ENCODE data around the gene MGAT5. TPM values are rescaled to one million over a fixed set of nuclear protein-coding genes. Genes with fewer than 3 reads are reported as not detected.
"Not testable (repeated sequence)": the region's sequence is repeated elsewhere in the genome, so short reads cannot be mapped to it uniquely, and the experiment has no call there.

MGAT5 gene
- total RNA-seq, 2 experiments from 2014 or later: 60.8 to 68.0 TPM

DNA sequence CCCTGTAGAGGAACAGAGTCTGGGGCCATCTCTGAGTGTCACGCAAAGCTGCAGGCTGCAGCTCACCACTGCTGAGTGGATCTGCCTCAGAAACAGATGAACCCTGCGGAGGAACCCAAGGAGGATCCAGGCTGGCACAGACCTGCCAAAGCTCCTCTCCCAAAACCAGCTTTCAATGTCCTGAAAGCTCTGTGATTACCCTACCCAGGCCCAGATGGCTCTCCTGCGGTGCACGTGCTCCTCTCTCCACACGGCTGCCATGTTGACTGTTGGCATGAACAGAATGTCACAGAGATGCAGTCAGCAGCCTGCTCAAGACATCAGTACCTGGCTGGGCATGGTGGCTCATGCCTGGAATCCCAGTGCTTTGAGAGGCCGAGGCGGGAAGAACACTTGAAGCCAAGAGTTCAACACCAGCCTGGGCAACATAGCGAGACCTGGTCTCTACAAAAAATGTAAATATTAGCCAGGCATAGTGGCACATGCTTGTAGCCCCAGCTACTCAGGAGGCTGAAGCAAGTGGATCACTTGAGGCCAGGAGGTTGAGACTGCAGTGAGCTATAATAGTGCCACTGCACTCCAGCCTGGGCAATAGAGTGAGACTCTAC, 216.8 kb downstream of the MGAT5 start:
- H3K9me2 ChIP-seq (ENCODE audit: insufficient read depth, low read length): no peaks in the 10 kb centered on the region
- intact Hi-C loops (cut with micrococcal nuclease; ENCODE audit: unreplicated experiment): no loop called here
- no peaks in the 10 kb centered on the region for H3K79me2 ChIP-seq (ENCODE audit: insufficient read depth, low read depth, low read length)
- no peak overlapping the region for H3K4me3 ChIP-seq (ENCODE audit: low read depth, low read length, poor library complexity, severe bottlenecking)
- H3K36me3 ChIP-seq (ENCODE audit: insufficient read depth, low read length): no peaks in the 10 kb centered on the region
- POLR2A ChIA-PET: interaction anchor here (0.7 kb wide), 1 partner anchor 14 kb away, joined by 4 read pairs; no protein-coding TSS in a partner anchor
- BruUV-seq (replicated peaks): no TSS peak
- no peak overlapping the region for H3K27ac ChIP-seq (ENCODE audit: low read depth, low read length, poor library complexity, severe bottlenecking)
- no peak for DNase-seq (ENCODE audit: low spot score)
- H3K9me3 ChIP-seq (ENCODE audit: low read length): no peaks in the 10 kb centered on the region
- H3K4me2 ChIP-seq (ENCODE audit: low read length): no peak overlapping the region
- no peaks in the 10 kb centered on the region for H4K20me1 ChIP-seq (ENCODE audit: insufficient read depth, low read length)
- TF ChIP-seq, protein P1, sequence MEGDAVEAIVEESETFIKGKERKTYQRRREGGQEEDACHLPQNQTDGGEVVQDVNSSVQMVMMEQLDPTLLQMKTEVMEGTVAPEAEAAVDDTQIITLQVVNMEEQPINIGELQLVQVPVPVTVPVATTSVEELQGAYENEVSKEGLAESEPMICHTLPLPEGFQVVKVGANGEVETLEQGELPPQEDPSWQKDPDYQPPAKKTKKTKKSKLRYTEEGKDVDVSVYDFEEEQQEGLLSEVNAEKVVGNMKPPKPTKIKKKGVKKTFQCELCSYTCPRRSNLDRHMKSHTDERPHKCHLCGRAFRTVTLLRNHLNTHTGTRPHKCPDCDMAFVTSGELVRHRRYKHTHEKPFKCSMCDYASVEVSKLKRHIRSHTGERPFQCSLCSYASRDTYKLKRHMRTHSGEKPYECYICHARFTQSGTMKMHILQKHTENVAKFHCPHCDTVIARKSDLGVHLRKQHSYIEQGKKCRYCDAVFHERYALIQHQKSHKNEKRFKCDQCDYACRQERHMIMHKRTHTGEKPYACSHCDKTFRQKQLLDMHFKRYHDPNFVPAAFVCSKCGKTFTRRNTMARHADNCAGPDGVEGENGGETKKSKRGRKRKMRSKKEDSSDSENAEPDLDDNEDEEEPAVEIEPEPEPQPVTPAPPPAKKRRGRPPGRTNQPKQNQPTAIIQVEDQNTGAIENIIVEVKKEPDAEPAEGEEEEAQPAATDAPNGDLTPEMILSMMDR (conservative IDR thresholded peaks at IDR 0.05; ENCODE audit: low read length): no peak
- no peak for TF ChIP-seq EZH2phosphoT487 (IDR thresholded peaks at IDR 0.05; ENCODE audit: borderline replicate concordance, low read depth, low read length)
- no peaks in the 10 kb centered on the region for H3K4me1 ChIP-seq (ENCODE audit: insufficient read depth, low read length, poor library complexity, severe bottlenecking)
- H2AFZ ChIP-seq (ENCODE audit: low read length): no peak overlapping the region
- CTCF ChIA-PET (ENCODE audit: unreplicated experiment): no interaction called here

DNA sequence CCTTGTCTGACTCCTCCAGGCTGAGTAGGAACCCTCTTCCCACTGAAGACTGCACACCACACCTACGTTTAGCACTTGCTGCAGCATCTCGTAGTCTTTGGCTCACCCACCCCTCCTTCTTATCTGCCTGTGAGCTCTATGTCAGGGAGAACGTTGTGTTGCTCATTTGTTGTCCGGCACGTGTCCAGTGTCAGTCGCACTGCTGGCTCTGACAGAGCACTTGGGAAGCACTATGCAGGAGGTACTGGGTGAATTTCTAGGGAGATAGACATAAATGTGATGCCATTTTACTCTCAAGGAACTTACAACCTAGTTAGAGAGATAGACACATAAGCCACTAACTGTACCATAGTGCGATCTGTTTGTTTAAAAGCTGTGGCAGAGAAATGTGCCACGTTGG, 223.1 kb downstream of the MGAT5 start:
- BruUV-seq (replicated peaks); POLR2A ChIA-PET; intact Hi-C loops (cut with micrococcal nuclease; ENCODE audit: unreplicated experiment): not testable (repeated sequence)

DNA sequence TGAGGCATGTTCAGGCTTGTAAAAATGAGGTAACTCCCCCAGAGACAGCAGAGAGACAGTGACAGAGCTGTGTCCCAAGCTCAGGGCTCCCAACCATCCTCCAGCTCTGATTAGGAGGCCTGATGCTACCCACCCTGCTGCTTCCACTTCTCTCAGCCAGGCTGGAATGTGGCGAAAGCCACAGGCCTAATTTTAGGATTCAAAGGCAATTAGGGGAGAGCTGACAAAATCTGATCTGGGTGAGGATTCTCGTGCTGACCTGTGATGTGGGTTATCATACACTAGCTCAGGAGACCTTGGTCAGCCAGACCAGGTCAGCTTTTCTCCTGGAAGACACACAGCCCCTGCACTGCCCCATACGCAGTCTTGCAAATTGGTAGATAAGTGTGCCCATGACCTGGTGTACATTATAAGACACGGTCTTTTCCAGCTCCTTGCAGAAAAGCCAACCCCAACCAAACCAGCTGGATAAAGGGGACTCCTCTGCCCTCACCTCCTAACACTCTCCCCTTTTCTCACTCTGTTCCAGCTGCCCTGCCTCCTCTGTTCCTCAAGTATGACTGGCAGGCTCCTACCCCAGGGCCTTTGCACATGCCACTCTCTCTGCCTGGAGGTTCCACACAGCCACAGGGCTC, 225.9 kb downstream of the MGAT5 start:
- no TSS peak for BruUV-seq (replicated peaks)
- intact Hi-C loops (cut with micrococcal nuclease; ENCODE audit: unreplicated experiment): no loop called here
- Histone ChIP-seq H3K9me2 (ENCODE audit: insufficient read depth, low read length) (no peaks in the 10 kb centered on the region), H4K20me1 (ENCODE audit: insufficient read depth, low read length) (no peaks in the 10 kb centered on the region), H3K36me3 (ENCODE audit: insufficient read depth, low read length) (no peaks in the 10 kb centered on the region), H3K79me2 (ENCODE audit: insufficient read depth, low read depth, low read length) (no peaks in the 10 kb centered on the region), H3K4me3 (ENCODE audit: low read depth, low read length, poor library complexity, severe bottlenecking) (no peak overlapping the region), H2AFZ (ENCODE audit: low read length) (no peak overlapping the region), H3K4me1 (ENCODE audit: insufficient read depth, low read length, poor library complexity, severe bottlenecking) (no peaks in the 10 kb centered on the region), H3K9me3 (ENCODE audit: low read length) (no peaks in the 10 kb centered on the region), H3K27ac (ENCODE audit: low read depth, low read length, poor library complexity, severe bottlenecking) (no peak overlapping the region), H3K4me2 (ENCODE audit: low read length) (no peak overlapping the region)
- POLR2A ChIA-PET: no interaction called here
- no peak for TF ChIP-seq EZH2phosphoT487 (IDR thresholded peaks at IDR 0.05; ENCODE audit: borderline replicate concordance, low read depth, low read length)
- TF ChIP-seq, protein P1 (conservative IDR thresholded peaks at IDR 0.05; ENCODE audit: low read length): no peak
- DNase-seq (ENCODE audit: low spot score): no peak
- CTCF ChIA-PET (ENCODE audit: unreplicated experiment): no interaction called here

More for the DNA sequence above, 223.1 kb downstream of the MGAT5 start:
- H3K36me3 ChIP-seq (ENCODE audit: insufficient read depth, low read length); DNase-seq (ENCODE audit: low spot score); H3K27ac ChIP-seq (ENCODE audit: low read depth, low read length, poor library complexity, severe bottlenecking); H3K9me3 ChIP-seq (ENCODE audit: low read length); H3K4me2 ChIP-seq (ENCODE audit: low read length); H3K4me3 ChIP-seq (ENCODE audit: low read depth, low read length, poor library complexity, severe bottlenecking); H2AFZ ChIP-seq (ENCODE audit: low read length); H3K9me2 ChIP-seq (ENCODE audit: insufficient read depth, low read length); H3K79me2 ChIP-seq (ENCODE audit: insufficient read depth, low read depth, low read length); H3K4me1 ChIP-seq (ENCODE audit: insufficient read depth, low read length, poor library complexity, severe bottlenecking); CTCF ChIA-PET (ENCODE audit: unreplicated experiment); H4K20me1 ChIP-seq (ENCODE audit: insufficient read depth, low read length): not testable (repeated sequence)
